ENCODE measurements around the gene PPP1R37. TPM values are rescaled to one million over a fixed set of nuclear protein-coding genes. Genes with fewer than 3 reads are reported as not detected.

PPP1R37 gene
- polyA plus RNA-seq, 1 donor from 2014 or later = 53.7 TPM

GRCh38 chr19:45079063-45079910, 13.7 kb upstream of the PPP1R37 start, which contains the start of gene GEMIN7:
Gene GEMIN7 (plus strand): TSS chr19:45079260. CDS start chr19:45090115, 10,855 bp downstream.
- Histone ChIP-seq H3K4me2 (ENCODE audit: low read length) (peak within 1 kb of the TSS; percentile 99), H3K4me3 (ENCODE audit: low read length) (peak within 1 kb of the TSS; percentile 78), H3K36me3 (ENCODE audit: insufficient read depth, low read length) (no peaks in the 10 kb centered on the region), H3K79me2 (replicated peaks; ENCODE audit: insufficient read depth, low read length) (peaks cover 18% of the 10 kb centered on the region), H3K9me2 (ENCODE audit: insufficient read depth, low read length) (no peaks in the 10 kb centered on the region), H3K9ac (ENCODE audit: low read length) (peak within 1 kb of the TSS; percentile 78), H3K27ac (ENCODE audit: low read length) (peak within 1 kb of the TSS; percentile 46), H4K20me1 (ENCODE audit: insufficient read depth) (no peaks in the 10 kb centered on the region), H3F3A (ENCODE audit: insufficient read depth, low read length, poor library complexity, severe bottlenecking) (no peaks in the 10 kb centered on the region), H2AFZ (ENCODE audit: low read depth, low read length) (peak within 1 kb of the TSS; percentile 41), H3K9me3 (ENCODE audit: low read length) (no peaks in the 10 kb centered on the region), H3K27me3 (ENCODE audit: insufficient read depth, low read depth, low read length) (peaks cover 33% of the 10 kb centered on the region)
- TF ChIP-seq SMC3 (conservative IDR thresholded peaks at IDR 0.05; ENCODE audit: poor library complexity) (peak; percentile 47), RAD21 (conservative IDR thresholded peaks at IDR 0.05) (no peak), MXI1 (conservative IDR thresholded peaks at IDR 0.05; ENCODE audit: poor library complexity, severe bottlenecking) (peak; percentile 92), TAF1 (IDR thresholded peaks at IDR 0.05; ENCODE audit: low read depth) (peak; percentile 80), EP300 (conservative IDR thresholded peaks at IDR 0.05; ENCODE audit: poor library complexity, severe bottlenecking) (peak; percentile 53), EZH2 (IDR thresholded peaks at IDR 0.05; ENCODE audit: borderline replicate concordance, insufficient read depth, low read length, poor library complexity, severe bottlenecking) (no peak), POLR2AphosphoS5 (IDR thresholded peaks at IDR 0.05) (peak; percentile 74)
- TF ChIP-seq, protein P1, sequence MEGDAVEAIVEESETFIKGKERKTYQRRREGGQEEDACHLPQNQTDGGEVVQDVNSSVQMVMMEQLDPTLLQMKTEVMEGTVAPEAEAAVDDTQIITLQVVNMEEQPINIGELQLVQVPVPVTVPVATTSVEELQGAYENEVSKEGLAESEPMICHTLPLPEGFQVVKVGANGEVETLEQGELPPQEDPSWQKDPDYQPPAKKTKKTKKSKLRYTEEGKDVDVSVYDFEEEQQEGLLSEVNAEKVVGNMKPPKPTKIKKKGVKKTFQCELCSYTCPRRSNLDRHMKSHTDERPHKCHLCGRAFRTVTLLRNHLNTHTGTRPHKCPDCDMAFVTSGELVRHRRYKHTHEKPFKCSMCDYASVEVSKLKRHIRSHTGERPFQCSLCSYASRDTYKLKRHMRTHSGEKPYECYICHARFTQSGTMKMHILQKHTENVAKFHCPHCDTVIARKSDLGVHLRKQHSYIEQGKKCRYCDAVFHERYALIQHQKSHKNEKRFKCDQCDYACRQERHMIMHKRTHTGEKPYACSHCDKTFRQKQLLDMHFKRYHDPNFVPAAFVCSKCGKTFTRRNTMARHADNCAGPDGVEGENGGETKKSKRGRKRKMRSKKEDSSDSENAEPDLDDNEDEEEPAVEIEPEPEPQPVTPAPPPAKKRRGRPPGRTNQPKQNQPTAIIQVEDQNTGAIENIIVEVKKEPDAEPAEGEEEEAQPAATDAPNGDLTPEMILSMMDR (IDR thresholded peaks at IDR 0.05; ENCODE audit: poor library complexity, severe bottlenecking) = peak; percentile 66
- TF ChIP-seq, protein P2, sequence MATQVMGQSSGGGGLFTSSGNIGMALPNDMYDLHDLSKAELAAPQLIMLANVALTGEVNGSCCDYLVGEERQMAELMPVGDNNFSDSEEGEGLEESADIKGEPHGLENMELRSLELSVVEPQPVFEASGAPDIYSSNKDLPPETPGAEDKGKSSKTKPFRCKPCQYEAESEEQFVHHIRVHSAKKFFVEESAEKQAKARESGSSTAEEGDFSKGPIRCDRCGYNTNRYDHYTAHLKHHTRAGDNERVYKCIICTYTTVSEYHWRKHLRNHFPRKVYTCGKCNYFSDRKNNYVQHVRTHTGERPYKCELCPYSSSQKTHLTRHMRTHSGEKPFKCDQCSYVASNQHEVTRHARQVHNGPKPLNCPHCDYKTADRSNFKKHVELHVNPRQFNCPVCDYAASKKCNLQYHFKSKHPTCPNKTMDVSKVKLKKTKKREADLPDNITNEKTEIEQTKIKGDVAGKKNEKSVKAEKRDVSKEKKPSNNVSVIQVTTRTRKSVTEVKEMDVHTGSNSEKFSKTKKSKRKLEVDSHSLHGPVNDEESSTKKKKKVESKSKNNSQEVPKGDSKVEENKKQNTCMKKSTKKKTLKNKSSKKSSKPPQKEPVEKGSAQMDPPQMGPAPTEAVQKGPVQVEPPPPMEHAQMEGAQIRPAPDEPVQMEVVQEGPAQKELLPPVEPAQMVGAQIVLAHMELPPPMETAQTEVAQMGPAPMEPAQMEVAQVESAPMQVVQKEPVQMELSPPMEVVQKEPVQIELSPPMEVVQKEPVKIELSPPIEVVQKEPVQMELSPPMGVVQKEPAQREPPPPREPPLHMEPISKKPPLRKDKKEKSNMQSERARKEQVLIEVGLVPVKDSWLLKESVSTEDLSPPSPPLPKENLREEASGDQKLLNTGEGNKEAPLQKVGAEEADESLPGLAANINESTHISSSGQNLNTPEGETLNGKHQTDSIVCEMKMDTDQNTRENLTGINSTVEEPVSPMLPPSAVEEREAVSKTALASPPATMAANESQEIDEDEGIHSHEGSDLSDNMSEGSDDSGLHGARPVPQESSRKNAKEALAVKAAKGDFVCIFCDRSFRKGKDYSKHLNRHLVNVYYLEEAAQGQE (IDR thresholded peaks at IDR 0.05; ENCODE audit: borderline replicate concordance) = peak; percentile 86

GRCh38 chr19:45079911-45080370, 13.0 kb upstream of the PPP1R37 start:
- Histone ChIP-seq H3K4me2 (ENCODE audit: low read length) (peak overlapping the region; percentile 99), H3K36me3 (ENCODE audit: insufficient read depth, low read length) (no peaks in the 10 kb centered on the region), H3K9me3 (ENCODE audit: low read length) (no peaks in the 10 kb centered on the region), H2AFZ (ENCODE audit: low read depth, low read length) (peak overlapping the region; percentile 41), H3K27me3 (ENCODE audit: insufficient read depth, low read depth, low read length) (peaks cover 28% of the 10 kb centered on the region), H3K27ac (ENCODE audit: low read length) (no peak overlapping the region), H3F3A (ENCODE audit: insufficient read depth, low read length, poor library complexity, severe bottlenecking) (no peaks in the 10 kb centered on the region), H3K9ac (ENCODE audit: low read length) (peak overlapping the region; percentile 78), H3K79me2 (replicated peaks; ENCODE audit: insufficient read depth, low read length) (peaks cover 18% of the 10 kb centered on the region), H4K20me1 (ENCODE audit: insufficient read depth) (no peaks in the 10 kb centered on the region), H3K9me2 (ENCODE audit: insufficient read depth, low read length) (no peaks in the 10 kb centered on the region), H3K4me3 (ENCODE audit: low read length) (peak overlapping the region; percentile 78)
- TF ChIP-seq, protein P2 (IDR thresholded peaks at IDR 0.05; ENCODE audit: borderline replicate concordance) = no peak
- TF ChIP-seq, protein P1 (IDR thresholded peaks at IDR 0.05; ENCODE audit: poor library complexity, severe bottlenecking) = no peak
- TF ChIP-seq MXI1 (conservative IDR thresholded peaks at IDR 0.05; ENCODE audit: poor library complexity, severe bottlenecking) = no peak
- TF ChIP-seq POLR2AphosphoS5 (IDR thresholded peaks at IDR 0.05) = no peak
- no peak for TF ChIP-seq SMC3 (conservative IDR thresholded peaks at IDR 0.05; ENCODE audit: poor library complexity)
- no peak for TF ChIP-seq RAD21 (conservative IDR thresholded peaks at IDR 0.05)
- TF ChIP-seq EZH2 (IDR thresholded peaks at IDR 0.05; ENCODE audit: borderline replicate concordance, insufficient read depth, low read length, poor library complexity, severe bottlenecking) = no peak
- no peak for TF ChIP-seq EP300 (conservative IDR thresholded peaks at IDR 0.05; ENCODE audit: poor library complexity, severe bottlenecking)
- no peak for TF ChIP-seq TAF1 (IDR thresholded peaks at IDR 0.05; ENCODE audit: low read depth)
